Measurements from ENCODE around the gene KIF25.
"Not testable (repeated sequence)": the region's sequence is repeated elsewhere in the genome, so short reads cannot be mapped to it uniquely, and the experiment has no call there.

Gene KIF25

DNA sequence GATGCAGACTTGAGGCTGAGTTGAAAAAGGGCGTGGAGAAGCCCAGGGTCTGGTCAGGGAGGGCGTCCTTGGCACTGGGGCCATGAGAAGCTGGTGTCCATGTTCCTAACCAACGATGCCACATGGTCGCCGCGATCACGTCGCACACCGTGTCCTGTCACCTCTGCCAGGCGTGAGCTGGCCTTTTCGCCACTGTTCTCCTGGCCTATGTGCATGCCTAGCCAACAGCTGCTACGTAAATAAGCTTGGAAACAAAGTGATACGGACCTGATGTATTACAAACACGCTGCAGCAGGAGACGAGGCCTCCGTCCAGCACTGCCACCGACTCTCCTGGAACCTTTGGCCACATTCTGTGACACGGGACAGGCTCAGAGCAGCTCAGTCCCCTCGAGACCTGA lies 22.0 kb upstream of the KIF25 start:
- no peak for DNase-seq

DNA sequence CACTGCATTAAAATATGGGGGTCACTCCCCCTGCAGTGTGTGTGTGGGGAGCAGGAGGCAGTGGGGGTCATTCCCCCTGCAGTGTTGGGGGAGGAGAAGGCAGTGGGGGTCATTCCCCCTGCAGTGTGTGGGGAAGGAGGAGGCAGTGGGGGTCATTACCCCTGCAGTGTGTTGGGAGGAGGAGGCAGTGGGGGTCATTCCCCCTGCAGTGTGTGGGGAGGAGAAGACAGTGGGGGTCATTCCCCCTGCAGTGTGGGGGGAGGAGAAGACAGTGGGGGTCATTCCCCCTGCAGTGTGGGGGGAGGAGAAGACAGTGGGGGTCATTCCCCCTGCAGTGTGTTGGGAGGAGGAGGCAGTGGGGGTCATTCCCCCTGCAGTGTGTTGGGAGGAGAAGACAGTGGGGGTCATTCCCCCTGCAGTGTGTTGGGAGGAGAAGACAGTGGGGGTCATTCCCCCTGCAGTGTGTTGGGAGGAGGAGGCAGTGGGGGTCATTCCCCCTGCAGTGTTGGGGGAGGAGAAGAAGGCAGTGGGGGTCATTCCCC lies 21.3 kb upstream of the KIF25 start:
- DNase-seq: not testable (repeated sequence)

DNA sequence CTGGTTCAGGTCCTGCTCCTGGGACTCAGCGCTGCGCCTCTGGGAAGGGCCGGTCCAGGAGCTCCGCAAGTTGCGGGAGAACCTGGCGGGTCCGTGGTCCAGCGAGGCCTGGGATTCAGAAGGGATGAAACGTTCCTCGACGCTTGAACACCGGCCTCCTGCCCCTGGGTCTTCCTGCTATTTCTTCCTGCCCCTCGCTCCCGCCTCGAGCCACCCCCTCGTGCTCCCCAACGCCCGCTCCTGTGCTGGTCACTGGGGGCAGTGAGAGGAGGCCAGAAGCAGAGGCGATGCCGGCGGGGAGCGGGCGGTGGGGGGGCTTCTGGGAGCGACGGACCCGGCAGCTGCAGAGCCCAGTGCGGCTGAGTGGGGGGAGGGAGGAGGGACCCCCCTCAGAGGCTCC lies 20.8 kb upstream of the KIF25 start:
- no peak for DNase-seq

DNA sequence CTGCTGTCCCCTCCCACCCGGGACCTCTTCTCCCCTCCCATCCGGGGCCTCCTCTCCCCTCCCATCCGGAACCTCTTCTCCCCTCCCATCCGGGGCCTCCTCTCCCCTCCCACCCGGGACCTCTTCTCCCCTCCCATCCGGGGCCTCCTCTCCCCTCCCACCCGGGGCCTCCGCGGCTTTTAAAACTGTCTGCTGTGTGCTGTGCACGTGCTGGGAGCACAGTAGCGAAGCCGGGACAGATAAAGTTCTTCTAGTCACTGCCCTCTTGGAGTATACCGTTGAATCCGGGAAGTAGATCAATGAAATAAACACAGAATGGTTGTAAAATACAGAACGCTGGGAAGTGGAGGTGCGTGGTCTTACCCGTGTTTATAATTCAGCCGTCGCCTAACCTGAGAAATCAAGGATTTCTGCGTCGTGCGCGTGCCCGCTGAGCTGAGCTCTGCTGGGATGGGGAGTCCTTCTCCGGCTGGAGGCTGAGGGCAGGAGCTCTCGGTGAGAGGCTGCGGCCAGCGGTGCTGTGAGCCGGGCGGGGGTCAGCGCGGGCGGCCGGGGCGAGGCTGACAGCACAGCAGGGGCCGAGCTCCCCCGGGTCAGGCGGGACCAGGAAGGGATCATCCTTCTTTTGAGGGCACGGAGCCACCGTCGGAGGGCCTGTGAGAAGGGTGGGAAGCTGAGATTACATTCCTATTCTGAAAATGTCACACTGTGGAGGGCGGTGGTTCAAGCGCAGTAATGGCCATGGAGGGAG lies 19.6 kb upstream of the KIF25 start:
- no peak for DNase-seq

DNA sequence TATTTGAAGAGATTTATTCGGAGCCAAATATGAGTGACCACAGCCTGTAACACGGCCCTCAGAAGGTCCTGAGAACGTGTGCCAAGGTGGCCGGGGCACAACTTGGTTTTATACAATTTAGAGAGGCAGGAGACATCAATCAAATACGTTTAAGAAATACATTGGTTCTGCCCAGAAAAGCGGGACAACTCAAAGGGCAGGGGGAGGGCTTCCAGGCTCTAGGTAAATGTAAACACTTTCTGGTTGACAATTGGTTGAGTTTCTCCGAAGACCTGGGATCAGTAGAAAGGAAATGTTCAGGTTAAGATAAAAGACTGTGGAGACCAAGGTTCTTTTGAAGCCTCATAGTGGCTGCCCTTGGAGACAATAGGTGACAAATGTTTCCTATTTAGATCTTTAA lies 18.9 kb upstream of the KIF25 start:
- no peak for DNase-seq

DNA sequence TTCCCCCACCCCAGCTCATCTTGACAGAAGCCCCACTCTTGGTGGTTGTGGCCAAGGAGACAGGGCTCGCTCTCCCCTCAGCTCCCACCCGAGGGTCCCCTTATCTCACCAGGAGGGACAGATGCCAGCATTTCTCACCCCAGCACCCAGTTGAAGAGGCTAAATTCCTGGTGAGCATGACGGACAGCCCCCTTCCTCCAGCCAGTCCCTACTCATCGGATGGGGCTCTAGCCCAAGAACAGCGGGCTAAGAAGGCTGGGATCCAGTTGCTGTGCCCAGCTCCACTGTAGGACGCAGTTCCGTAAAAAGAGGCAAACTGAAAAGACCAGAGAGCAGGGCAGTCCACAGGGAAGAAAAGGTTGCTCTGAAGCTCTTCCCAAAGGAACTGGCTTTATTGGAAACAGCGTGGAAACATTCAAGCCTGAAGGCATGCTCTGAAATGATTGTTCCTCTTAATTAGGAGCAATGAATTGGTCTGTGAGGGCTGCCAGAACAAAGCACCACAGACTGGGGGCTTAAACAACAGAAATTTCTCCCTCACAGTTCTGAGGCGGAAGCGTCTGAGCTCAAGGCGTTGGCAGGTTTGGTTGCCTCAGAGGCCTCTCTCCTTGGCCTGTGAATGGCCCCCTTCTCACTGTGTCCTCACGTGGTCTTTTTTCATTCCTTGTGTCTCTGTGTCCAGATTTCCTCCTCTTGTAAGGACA lies 17.9 kb upstream of the KIF25 start:
- no peak for DNase-seq

DNA sequence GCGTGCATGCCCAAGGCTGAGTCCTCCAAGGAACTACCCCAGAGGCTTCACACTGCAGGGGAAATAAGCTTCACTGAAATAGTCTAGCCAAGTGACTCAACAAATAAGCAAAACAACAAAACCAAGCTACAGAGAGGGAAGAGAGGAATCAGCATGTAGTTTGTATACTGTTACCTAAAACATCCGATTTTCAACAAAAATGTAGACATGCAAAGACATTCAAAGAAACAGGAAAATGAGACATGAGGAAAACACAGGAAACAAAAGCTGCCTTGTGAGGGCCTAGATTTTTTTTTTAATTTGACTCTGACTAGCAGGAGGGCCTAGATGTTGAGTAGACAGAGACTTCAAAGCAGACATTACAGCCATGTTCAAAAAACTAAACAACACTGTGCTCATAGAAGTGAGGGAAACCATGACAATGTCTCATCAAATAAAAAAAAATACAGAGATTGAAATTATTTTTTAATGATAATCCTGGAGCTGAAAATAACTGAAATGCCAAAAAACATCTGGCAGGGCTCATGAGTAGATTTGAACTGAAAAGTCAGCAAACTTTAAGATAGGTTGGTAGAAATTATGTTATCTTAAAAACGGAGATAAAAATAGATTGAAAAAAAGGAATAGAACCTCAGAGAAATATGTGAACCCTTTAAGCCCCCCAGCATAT lies 16.4 kb upstream of the KIF25 start:
- no peak for DNase-seq

DNA sequence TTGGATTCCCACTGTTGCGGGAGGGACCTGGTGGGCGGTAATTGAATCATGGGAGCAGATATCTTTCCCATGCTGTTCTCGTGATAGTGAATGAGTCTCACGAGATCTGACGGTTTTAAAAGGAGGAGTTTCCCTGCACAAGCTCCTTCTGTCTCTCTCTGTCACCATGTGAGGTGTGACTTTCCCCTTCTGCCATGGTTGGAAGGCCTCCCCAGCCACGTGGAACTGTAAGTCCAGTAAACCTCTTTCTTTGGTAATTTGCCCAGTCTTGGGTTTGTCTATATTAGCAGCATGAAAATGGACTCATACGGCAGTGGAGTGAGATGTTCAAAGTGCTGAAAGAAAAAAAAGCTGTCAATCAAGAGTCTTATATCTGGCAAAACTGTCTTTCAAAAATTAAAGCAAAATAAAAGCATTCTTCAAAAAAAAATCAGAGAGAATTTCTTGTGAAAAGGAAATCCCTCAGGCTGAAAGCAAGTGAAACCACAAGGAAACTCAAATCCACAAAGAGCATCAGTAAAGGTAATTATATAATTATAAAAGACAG lies 15.5 kb upstream of the KIF25 start:
- no peak for DNase-seq

DNA sequence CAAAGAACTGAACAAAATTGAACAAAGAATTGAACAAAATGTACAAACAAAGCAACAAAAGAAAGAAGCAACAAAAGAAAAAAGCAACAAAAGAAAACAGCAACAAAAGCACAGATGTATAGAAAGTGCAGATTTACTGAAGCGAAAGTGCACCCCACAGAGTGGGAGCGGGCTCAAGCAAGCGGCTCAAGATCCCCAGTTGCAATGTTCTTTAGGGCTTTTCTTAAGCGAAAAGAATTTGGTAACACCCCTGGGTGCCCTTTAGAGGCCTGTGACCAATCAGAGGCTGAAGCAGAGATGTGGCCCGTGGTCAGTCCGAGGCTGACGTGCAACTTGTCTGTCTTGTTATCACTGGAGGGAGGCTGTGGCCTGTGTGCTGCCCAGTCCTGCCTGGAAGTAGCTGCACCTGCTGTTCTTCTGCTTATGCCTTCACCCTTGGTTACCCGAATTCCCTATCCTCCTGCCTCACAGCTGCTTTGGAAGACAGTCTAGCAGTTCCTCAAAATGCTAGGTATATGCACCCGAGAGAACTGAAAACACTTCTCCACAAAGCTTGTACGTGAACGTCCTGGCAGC lies 13.2 kb upstream of the KIF25 start:
- DNase-seq: no peak

DNA sequence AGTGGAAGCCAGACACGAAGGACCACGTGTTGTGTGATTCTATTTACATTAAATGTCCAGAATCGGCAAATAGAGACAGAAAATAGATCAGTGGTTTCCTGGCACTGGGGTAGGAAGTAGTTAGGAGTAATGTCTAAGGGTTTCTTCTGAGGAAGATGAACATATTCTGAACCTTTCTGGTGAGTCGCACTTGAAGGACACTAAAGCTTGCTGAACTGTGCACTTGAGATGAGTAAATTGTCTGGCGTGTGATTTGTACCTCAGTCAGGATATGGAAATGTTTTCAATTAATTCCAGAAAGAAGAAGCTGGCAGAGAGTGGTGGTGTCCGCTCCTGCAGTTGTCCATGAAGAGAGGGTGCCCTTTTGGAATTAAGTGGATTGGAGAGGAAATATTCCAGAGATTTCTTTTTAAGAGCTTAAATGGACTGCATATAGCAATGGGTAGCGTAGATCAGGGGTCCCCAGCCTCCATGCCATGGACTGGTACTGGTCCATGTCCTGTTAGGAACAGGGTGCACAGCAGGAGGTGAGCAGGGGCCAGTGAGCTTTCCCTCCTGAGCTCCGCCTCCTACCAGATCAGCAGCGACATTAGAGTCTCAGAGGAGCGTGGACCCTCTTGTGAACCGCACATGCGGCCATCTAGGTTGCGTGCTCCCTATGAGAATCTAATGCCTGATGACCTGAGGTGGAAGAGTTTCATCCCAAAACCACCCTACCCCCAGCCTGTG lies 12.4 kb upstream of the KIF25 start:
- DNase-seq: no peak

DNA sequence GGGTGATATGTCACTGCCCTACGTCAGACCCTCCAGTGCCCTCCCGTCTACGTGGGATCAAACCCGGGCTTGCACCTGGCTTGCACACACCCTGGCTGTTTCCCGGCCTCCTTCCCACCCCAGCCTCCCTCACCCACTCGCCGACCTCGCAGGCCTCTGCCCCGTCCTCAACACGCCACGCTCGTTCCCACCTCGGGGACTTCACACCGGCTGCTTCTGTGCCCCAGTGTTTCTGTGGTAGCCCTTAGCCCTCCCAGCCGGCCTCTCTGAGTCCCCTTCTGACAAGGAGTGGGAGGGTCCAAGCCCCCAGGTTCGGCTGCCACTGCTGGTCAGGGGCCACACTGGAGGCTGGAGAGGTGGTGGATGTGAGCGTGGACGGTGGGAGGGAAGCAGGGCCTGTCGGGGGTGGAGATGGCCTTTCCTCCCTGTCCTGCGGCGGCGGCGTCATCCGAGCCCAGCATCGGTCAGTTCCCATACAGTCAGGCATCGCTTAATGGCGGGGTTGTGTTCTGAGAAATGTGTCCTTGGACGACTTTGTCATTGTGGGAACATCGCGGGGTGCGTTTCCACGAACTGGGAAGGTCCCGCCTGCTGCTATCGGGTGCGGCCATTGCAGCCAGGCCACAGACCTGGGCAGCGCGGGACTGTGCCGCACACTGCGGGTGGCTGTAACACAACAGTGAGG lies 11.4 kb upstream of the KIF25 start:
- DNase-seq: no peak

DNA sequence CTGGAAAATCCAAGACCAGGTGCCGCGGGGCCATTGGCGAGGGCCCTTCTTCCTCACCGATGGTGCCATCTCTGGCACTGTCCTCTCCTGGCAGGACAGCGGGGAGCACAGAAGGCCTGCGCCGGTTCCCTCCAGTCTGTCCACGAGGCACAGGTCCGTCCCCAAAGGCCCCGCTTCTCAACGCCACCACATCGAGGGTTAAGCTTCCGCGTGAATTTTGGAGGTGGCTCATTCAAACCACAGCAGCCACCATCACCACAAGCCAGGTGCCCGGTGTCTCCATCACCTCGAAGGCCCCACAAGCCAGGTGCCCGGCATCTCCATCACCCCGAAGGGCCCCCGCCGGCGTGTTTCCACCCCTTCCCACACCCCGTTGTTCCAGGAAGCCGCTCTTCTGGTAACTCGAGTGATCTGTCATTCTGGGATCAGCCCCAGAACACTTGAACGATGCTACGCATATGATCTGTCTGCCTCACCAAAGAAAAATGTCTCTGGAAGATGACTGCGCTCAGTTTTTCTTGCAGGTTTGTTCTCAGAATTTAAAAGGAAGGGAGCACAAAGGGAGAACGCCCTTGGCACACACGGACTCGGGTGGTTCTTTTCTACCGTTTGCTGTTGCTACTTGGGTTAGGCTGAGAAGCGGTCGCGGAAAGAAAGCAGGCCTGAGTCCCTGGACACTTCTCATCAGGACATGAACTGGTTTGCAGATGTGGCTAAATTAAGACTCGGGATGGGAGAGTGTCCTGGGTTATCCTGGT lies 9.9 kb upstream of the KIF25 start:
- DNase-seq: no peak

DNA sequence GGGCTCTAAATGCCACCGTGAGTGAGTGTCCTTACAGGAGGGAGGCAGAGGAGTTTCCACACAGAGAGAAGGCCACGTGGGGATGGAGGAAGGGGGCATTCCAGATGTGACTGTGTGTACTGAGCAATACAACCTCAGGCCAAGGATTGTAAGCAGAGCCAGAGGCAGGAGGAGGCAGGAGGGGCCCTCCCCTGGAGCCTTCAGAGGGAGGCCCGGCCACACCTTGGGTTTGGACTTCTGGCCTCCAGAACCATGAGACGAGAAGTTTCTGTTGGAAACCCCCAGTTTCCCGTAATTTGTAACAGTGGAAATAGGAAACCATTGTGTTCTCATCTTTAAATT lies 9.3 kb upstream of the KIF25 start:
- no peak for DNase-seq

DNA sequence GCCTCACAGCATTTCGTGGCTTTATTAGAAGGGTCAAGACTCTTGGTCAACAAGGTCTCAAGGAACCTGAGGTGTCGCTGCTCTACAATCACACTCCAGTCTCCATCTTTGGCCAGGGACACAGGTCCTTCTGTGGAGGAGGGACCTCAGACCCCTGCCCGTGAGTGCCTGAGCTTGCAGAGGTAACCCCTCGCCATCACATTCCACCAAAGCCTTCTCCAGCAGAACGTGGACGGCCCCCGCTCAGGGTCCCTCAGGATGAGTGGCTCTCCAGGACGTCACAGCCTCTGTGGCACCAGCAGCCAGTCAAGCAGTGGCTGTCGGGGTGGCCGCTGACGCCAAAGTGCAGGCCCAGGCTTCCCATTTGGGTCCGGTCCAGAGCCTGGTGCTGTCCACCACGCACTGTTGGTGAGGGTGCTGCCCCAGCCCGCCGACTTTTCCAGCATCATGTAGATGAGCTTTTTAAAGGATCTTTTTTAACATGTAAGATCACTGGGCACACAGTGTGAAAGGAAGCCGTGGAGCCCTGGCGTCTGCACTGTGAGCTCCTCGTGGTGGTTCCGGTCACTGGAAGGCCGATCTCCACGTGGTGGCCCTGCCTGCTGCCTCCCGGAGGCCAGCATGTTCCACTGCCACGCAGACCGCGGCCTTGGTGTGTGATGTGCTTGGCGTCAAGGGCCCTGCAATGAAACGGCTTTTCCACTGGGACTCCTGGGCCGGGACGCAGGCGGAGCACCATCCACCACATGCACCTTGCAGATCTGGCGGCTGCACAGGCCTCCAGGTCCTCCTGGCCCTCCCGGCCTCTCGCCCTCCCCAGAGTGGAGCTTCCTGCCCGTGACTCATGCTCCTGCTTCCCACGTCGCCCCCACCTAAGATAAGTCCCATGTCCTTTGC lies 8.3 kb upstream of the KIF25 start:
- no peak for DNase-seq

DNA sequence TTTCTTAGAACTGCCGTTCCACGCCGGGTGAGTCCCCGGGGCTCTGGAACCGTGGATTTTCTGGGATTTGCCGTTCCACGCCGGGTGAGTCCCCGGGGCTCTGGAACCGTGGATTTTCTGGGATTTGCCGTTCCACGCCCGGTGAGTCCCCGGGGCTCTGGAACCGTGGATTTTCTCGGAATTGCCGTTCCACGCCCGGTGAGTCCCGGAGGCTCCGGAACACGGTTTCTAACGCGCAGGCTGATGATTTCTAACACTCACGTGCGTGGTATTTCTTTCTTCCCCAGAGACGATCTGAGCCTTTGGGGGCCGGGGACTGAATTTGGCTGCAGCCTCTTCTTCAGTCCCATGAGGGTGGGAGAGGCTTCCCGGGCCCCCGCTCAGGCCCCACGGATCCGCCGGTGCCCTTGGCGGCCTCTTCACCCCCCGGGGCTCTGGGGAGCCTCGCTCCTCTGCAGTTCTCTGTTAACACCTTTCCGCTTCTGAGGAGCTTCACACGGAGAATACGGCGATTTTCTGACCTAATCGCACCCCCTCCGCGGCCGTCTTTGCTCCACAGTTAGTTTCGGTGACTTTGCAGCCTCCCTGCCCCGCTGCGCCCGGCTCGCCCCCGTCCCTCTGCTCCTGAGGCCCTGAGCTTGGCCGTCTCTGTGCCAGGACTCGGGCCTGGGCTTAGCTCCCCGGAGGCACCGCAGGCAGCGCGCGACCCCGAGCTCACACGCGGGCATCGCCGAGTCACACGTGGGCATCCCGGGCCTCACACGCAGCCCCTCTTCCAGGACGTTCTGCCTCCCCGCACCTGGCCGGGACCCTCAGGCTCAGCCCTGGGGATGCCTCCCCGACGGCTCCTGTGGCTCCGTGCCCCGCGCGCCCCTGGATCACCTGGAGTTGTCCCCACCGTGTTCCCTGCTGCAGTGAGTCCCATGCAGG lies 7.2 kb upstream of the KIF25 start:
- DNase-seq: no peak

DNA sequence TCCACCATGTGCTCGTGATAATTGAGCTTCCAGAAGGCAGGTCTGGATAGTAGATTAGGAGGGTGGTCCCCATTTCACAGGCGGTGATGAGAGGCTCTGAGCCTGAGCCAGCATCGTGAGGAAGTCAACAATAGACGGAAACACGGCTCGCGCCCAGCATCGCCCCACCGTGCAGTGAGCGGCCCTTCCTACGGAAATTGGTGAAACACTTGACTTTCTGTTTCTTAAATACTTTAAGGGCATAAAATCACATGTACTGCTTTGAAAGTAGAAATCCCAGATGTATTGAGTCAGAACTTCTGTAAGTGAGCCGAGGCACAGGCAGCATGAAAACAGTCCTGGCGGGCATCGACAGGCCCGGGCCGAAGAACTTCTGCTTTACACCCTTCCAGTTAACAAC lies 4.3 kb upstream of the KIF25 start:
- no peak for DNase-seq

DNA sequence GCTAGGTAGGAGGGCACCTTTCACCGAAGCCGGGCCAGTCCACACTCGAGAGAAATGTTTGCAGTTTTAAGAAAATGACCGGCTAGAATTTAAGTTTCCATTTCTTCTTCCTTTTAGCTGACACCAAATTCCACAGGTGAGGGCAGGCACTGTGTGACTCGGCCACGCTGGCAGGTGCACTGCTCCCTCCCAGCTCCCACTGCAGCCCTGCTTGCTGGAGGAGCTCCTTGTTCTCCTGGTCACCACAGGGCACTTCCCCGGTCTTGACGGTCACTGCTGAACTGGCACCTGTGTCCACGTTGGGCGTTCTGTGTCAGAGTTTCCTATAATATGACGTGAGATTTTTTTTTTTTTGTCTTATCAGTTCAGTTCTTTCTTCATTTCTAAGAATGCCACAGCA lies 3.6 kb upstream of the KIF25 start:
- DNase-seq: no peak

DNA sequence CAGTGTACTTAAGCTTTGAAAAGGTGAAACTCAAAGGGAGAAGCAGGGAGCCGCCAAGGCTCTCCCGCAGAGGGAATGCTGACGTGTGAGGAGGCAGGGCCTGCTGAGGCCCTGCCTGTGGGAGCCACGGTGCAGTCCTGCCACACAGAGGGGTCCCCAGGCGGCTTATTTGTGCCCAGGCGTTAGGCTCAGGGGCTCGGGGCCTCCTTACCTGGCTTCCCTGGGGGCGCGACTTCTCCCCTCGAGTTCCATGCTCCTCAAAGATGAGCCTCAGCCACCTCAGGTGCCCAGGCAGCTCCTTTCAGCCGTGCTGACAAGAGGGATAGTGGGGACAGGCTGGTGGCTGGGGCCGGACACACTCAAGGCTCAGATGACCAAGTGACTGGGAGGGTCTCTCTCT lies 2.2 kb upstream of the KIF25 start:
- no peak for DNase-seq

DNA sequence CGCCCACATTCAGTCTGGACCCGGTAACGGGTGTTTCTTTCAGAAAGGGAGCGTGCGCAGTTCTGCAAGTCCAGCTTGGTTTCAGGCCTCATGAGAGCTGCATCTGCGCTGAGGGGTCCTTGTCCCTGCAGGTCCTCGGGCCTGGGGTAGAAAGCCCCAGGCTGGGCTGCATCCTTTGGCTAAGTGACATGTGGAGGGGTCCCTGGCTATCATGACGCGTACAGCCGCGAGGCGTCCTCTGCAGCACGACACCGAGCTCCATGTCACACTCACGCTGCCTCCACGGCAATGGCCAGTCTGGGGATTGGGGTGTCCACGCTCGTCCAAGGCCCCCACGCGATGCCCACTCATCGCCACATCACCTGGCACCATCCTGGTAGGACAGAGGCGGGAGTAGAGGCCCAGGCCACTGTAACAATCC lies 1.7 kb upstream of the KIF25 start:
- no peak for DNase-seq
